Fibroblast of upper back skin (primary cell): ENCODE results near the gene PLBD1.

ENCODE experiments used
- DNase-seq: peaks from one replicate; pipeline ENCODE4 v3.0.0-alpha.2; 2013

Gene PLBD1

GRCh38 chr12:14495326-14495725 is 72.4 kb downstream of the PLBD1 start:
- no peak for DNase-seq

- no peak for DNase-seq
Measured at GRCh38 chr12:14482886-14483285, 84.8 kb downstream of the PLBD1 start.

- DNase-seq, result no peak
Measured at GRCh38 chr12:14482361-14482760, 85.3 kb downstream of the PLBD1 start.

GRCh38 chr12:14481201-14481600 is 86.5 kb downstream of the PLBD1 start:
- no peak for DNase-seq

GRCh38 chr12:14479004-14479403 is 88.7 kb downstream of the PLBD1 start:
- DNase-seq, result no peak

GRCh38 chr12:14473707-14474287 is 93.9 kb downstream of the PLBD1 start:
- peak; percentile 21 for DNase-seq

GRCh38 chr12:14471497-14471896 is 96.2 kb downstream of the PLBD1 start:
- no peak for DNase-seq

GRCh38 chr12:14460212-14460841 is 107.4 kb downstream of the PLBD1 start:
- no peak for DNase-seq

GRCh38 chr12:14454098-14454907 is 113.4 kb downstream of the PLBD1 start:
- DNase-seq, result peak; percentile 53
